HG03196 (cell line): Measurements from ENCODE around the gene CTNND2.

ENCODE experiments used
- ATAC-seq: cut with Tn5 transposase; IDR thresholded peaks from one replicate; pipeline ENCODE4 v1.9.1; 2021; ENCODE audit not compliant: unreplicated experiment

The CTNND2 gene

GRCh38 chr5:11780641-11781345 is 123.5 kb downstream of the CTNND2 start:
- ATAC-seq = no peak

- ATAC-seq = no peak
These were observed 127.2 kb downstream of the CTNND2 start for GRCh38 chr5:11777096-11777495.

GRCh38 chr5:11770310-11770709 is 133.9 kb downstream of the CTNND2 start:
- no peak for ATAC-seq

- ATAC-seq = no peak
These were observed 143.2 kb downstream of the CTNND2 start for GRCh38 chr5:11760934-11761603.

GRCh38 chr5:11758321-11758720 is 145.9 kb downstream of the CTNND2 start:
- no peak for ATAC-seq

GRCh38 chr5:11757661-11758060 is 146.6 kb downstream of the CTNND2 start:
- ATAC-seq = no peak

GRCh38 chr5:11737010-11737409 is 167.2 kb downstream of the CTNND2 start:
- ATAC-seq = no peak

- no peak for ATAC-seq
These were observed 169.9 kb downstream of the CTNND2 start for GRCh38 chr5:11734369-11734768.

GRCh38 chr5:11733840-11734192 is 170.4 kb downstream of the CTNND2 start:
- no peak for ATAC-seq

- ATAC-seq = no peak
These were observed 170.9 kb downstream of the CTNND2 start for GRCh38 chr5:11733185-11733839.

GRCh38 chr5:11724940-11725339 is 179.3 kb downstream of the CTNND2 start:
- no peak for ATAC-seq

- no peak for ATAC-seq
These were observed 184.3 kb downstream of the CTNND2 start for GRCh38 chr5:11719888-11720481.

GRCh38 chr5:11715461-11716196 is 188.6 kb downstream of the CTNND2 start:
- no peak for ATAC-seq

- ATAC-seq = no peak
These were observed 192.3 kb downstream of the CTNND2 start for GRCh38 chr5:11711932-11712331.

GRCh38 chr5:11709021-11709420 is 195.2 kb downstream of the CTNND2 start:
- no peak for ATAC-seq

GRCh38 chr5:11704916-11705315 is 199.3 kb downstream of the CTNND2 start:
- no peak for ATAC-seq

GRCh38 chr5:11700391-11700790 is 203.9 kb downstream of the CTNND2 start:
- ATAC-seq = no peak

- ATAC-seq = no peak
These were observed 211.6 kb downstream of the CTNND2 start for GRCh38 chr5:11692636-11693035.

GRCh38 chr5:11687498-11687897 is 216.7 kb downstream of the CTNND2 start:
- ATAC-seq = no peak

GRCh38 chr5:11684607-11685006 is 219.6 kb downstream of the CTNND2 start:
- ATAC-seq = no peak

GRCh38 chr5:11683666-11684065 is 220.6 kb downstream of the CTNND2 start:
- no peak for ATAC-seq
